GM10248 (cell line): Measurements from ENCODE around the gene LYPD6B.

Experiments used
- CTCF ChIA-PET: fragments of 300-600 bp; sonication (Branson Sonifier 250); formaldehyde crosslinking; extraction: SDS; loops from one replicate; lab custom pipeline; 2021; ENCODE audit warnings: antibody characterized with exemption; lab: Yijun Ruan, JAX
- POLR2A ChIA-PET: fragments of 350-650 bp; sonication (Branson Sonifier 250); formaldehyde crosslinking; extraction: SDS; loops from one replicate; lab custom pipeline; 2020; ENCODE audit warnings: antibody characterized with exemption; lab: Yijun Ruan, JAX
- DNase-seq: peaks from one replicate; pipeline ENCODE4 v3.0.0; 2012; ENCODE audit errors: extremely low spot score
- TF ChIP-seq, protein P1 (sequence below): IDR thresholded peaks from 2 replicates; pipeline ENCODE4 v1.5.1; 2012; ENCODE audit warnings: mild to moderate bottlenecking, low read depth; ENCODE audit errors: extremely low read depth, missing control alignments, control extremely low read depth

The LYPD6B gene

DNA sequence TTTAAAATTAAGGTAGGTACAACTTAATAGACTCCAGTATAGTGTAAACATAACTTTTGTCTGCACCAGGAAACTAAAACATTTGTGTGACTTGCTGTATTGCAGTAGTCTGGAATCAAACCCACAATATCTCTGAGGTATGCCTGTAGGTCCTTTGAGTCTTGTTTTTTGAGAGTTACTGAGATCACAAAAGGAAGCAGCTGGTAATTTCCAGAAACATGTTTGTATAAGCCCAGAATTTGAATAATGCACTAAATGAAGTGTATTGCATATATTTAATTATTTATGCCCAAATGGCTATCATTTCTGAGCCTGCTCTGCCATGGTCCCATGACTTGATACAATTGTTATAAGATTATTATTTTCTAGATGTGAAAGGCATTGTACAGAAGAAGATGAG, 148.6 kb downstream of the LYPD6B start:
- CTCF ChIA-PET: interaction anchor here (0.7 to 1.0 kb wide), 4 partner anchors 8 to 41 kb away, joined by 3 to 4 read pairs (median 3); no protein-coding TSS in a partner anchor
- TF ChIP-seq, protein P1, sequence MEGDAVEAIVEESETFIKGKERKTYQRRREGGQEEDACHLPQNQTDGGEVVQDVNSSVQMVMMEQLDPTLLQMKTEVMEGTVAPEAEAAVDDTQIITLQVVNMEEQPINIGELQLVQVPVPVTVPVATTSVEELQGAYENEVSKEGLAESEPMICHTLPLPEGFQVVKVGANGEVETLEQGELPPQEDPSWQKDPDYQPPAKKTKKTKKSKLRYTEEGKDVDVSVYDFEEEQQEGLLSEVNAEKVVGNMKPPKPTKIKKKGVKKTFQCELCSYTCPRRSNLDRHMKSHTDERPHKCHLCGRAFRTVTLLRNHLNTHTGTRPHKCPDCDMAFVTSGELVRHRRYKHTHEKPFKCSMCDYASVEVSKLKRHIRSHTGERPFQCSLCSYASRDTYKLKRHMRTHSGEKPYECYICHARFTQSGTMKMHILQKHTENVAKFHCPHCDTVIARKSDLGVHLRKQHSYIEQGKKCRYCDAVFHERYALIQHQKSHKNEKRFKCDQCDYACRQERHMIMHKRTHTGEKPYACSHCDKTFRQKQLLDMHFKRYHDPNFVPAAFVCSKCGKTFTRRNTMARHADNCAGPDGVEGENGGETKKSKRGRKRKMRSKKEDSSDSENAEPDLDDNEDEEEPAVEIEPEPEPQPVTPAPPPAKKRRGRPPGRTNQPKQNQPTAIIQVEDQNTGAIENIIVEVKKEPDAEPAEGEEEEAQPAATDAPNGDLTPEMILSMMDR: no peak
- POLR2A ChIA-PET: no interaction called here
- no peak for DNase-seq

DNA sequence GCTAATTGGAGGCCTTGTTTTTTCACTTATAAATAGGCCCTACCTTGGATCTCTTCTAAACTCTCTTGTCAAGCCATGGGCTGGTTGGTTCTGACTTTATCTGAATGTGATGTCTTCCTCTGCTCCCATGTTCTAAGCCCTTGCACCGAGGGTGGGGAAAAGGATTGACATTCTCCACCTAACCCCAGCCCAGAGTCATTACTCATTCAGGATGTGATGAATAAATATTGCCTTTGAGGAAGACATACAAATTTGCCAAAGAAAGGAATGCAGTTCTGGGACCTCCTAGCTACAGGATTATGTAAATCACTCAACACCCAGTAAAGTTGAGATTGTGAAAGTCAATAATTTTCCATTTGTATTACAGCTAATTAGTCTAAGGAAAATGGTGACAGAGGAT, 149.8 kb downstream of the LYPD6B start:
- ChIA-PET CTCF (interaction anchor here (0.8 to 1.2 kb wide), 2 partner anchors 12 to 35 kb away, joined by 3 read pairs; no protein-coding TSS in a partner anchor), POLR2A (no interaction called here)
- DNase-seq: no peak
- TF ChIP-seq, protein P1: no peak

DNA sequence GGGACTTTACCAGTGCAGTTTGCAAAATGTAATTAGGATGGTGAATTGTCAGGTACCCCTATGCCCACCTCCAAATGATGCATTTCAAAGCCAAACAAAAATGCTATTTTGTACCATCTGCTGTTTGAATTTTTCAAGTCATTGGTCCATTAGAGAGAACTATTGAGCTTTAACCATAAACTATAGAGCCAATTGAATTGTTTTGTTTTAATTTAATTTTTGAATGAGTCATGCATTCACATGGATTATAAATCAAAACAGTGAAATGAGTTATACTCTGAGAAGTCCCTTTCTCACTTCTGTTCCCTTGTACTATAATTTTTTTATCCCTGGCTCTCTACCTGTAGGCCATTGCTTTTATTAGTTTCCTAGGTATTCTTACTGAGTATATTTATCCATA, 151.3 kb downstream of the LYPD6B start:
- ChIA-PET POLR2A (no interaction called here), CTCF (interaction anchor here (1.0 to 1.3 kb wide), 2 partner anchors 9 to 173 kb away, joined by 3 to 4 read pairs; no protein-coding TSS in a partner anchor)
- DNase-seq: no peak
- TF ChIP-seq, protein P1: no peak

DNA sequence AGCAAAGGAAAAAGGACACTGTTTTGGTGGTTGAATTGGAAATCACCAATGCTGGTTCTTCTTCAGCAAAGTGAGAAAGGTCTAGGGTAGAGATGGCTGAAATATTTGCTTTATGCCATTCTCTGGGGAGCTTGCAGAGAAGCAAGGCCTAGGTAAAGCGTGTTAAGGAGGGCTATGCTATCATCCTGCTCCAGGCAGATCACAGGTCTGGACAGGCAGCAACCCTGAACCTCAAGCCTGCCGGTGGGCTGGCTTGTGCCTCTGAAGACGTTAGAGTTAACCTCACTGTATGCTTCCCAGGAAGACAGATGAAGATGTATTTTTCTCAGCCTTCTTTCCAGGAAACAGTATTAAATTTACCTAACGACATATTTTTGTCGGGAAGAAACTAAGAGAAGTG, 153.4 kb downstream of the LYPD6B start:
- ChIA-PET POLR2A (no interaction called here), CTCF (no interaction called here)
- TF ChIP-seq, protein P1: no peak
- DNase-seq: no peak

DNA sequence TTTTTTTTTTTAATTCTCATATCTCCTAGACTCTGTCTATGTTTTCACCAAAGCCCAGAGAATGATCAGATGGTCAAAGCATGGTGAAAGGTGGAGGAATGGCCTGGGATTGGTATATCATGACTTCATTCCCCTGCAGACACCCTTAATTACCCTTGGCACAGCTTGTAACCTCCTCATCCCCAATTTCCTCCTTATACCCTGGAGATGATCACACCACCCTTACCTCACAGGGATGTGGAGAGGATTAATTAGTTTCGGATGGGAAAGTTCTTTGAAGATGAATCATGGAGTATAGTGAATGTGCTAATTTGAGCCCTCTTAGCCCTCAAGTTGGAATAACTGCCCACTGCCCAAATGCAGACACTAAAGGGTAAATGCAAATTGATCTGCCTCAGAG, 153.9 kb downstream of the LYPD6B start:
- TF ChIP-seq, protein P1: no peak
- POLR2A ChIA-PET: no interaction called here

DNA sequence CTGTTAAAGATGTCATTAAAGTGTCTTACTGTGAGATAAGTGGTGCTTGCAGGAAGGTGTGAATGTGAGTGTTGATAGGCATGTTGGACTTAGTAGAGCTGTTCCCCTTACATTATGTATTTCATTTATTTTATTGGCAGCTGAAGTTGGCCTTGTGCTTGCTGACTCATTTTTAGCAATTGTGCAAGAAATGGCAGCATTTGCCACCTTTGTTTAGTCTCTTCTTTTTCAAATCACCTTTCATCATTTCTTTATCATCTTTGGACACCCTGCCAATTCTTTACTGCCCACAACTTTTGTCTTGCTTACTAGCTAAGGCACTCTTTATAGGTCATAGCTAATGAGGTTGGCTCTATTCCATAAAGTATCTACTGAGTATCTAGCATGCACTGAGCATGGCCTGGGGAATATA, 161.6 kb downstream of the LYPD6B start:
- DNase-seq: no peak
- TF ChIP-seq, protein P1: no peak
- CTCF ChIA-PET: interaction anchor here (0.9 to 1.5 kb wide), 3 partner anchors 8 to 16 kb away, joined by 3 to 5 read pairs (median 4); no protein-coding TSS in a partner anchor
- POLR2A ChIA-PET: no interaction called here

More for the DNA sequence above, 153.9 kb downstream of the LYPD6B start:
- no peak for DNase-seq
- CTCF ChIA-PET: no interaction called here
